ENCODE measurements around the gene UNC5B. TPM values are rescaled to one million over a fixed set of nuclear protein-coding genes. Genes with fewer than 3 reads are reported as not detected.

Gene UNC5B
- polyA plus RNA-seq, 1 donor (not counting 4 experiments of a cell fraction or from before 2014, with no cell fraction given), result 1.1 TPM

GRCh38 chr10:71223347-71224058, 11.1 kb downstream of the UNC5B start:
- Histone ChIP-seq H3K4me2 (ENCODE audit: control insufficient read depth, extremely low read depth, insufficient read depth, low read depth, low read length) (no peak overlapping the region), H3K4me1 (ENCODE audit: control insufficient read depth, extremely low read depth, insufficient read depth, low read length) (peaks cover 2% of the 10 kb centered on the region), H3K4me3 (ENCODE audit: control insufficient read depth in 2 of 3, extremely low read depth in 1 of 3, insufficient read depth in 2 of 3, low read depth in 1 of 3, low read length in 3 of 3) (no peak overlapping the region), H3K9me3 (ENCODE audit: control insufficient read depth, low read depth, low read length) (no peaks in the 10 kb centered on the region), H4K20me1 (ENCODE audit: control insufficient read depth, extremely low read depth, insufficient read depth, low read length) (no peaks in the 10 kb centered on the region), H3K27me3 (ENCODE audit: control insufficient read depth, extremely low read depth, insufficient read depth, low read length) (peaks cover 6% of the 10 kb centered on the region), H2AFZ (ENCODE audit: control insufficient read depth, low read length) (no peak overlapping the region), H3K27ac (ENCODE audit: control insufficient read depth, insufficient read depth, low read length) (no peak overlapping the region), H3K36me3 (ENCODE audit: control insufficient read depth in 2 of 2, extremely low read depth in 1 of 2, insufficient read depth in 2 of 2, low read length in 2 of 2) (no peaks in the 10 kb centered on the region), H3K9me1 (ENCODE audit: control insufficient read depth, extremely low read depth, insufficient read depth, low read length) (no peaks in the 10 kb centered on the region), H3K9ac (ENCODE audit: control insufficient read depth, extremely low read depth, insufficient read depth, low read length) (no peak overlapping the region), H3K79me2 (ENCODE audit: control insufficient read depth, insufficient read depth, low read length) (no peaks in the 10 kb centered on the region)
- dilution Hi-C loops (cut with MboI; ENCODE audit: extremely low pct_ligation_motif_present, low sequenced_read_pairs), result no loop called here
- TF ChIP-seq CTCF (optimal IDR thresholded peaks at IDR 0.05 in 1 of 3, IDR thresholded peaks at IDR 0.05 in 1 of 3, conservative IDR thresholded peaks at IDR 0.05 in 1 of 3; ENCODE audit: extremely low read depth in 1 of 3, insufficient read depth in 2 of 3, low read length in 3 of 3), result no peak
- no peak for TF ChIP-seq EZH2 (IDR thresholded peaks at IDR 0.05; ENCODE audit: low read length)
- DNase-seq (ENCODE audit: low read depth, low spot score), result no peak
- peak; percentile 32 for FAIRE-seq

GRCh38 chr10:71225291-71226058, 13.1 kb downstream of the UNC5B start:
- dilution Hi-C loops (cut with MboI; ENCODE audit: extremely low pct_ligation_motif_present, low sequenced_read_pairs), result no loop called here
- no peak for FAIRE-seq
- H3K4me3 ChIP-seq (ENCODE audit: control insufficient read depth in 2 of 3, extremely low read depth in 1 of 3, insufficient read depth in 2 of 3, low read depth in 1 of 3, low read length in 3 of 3), result no peak overlapping the region
- H3K27me3 ChIP-seq (ENCODE audit: control insufficient read depth, extremely low read depth, insufficient read depth, low read length), result peaks cover 6% of the 10 kb centered on the region
- H3K36me3 ChIP-seq (ENCODE audit: control insufficient read depth in 2 of 2, extremely low read depth in 1 of 2, insufficient read depth in 2 of 2, low read length in 2 of 2), result no peaks in the 10 kb centered on the region
- no peaks in the 10 kb centered on the region for H3K9me3 ChIP-seq (ENCODE audit: control insufficient read depth, low read depth, low read length)
- H3K79me2 ChIP-seq (ENCODE audit: control insufficient read depth, insufficient read depth, low read length), result no peaks in the 10 kb centered on the region
- no peaks in the 10 kb centered on the region for H4K20me1 ChIP-seq (ENCODE audit: control insufficient read depth, extremely low read depth, insufficient read depth, low read length)
- H3K4me1 ChIP-seq (ENCODE audit: control insufficient read depth, extremely low read depth, insufficient read depth, low read length), result no peaks in the 10 kb centered on the region
- no peak overlapping the region for H2AFZ ChIP-seq (ENCODE audit: control insufficient read depth, low read length)
- no peak overlapping the region for H3K27ac ChIP-seq (ENCODE audit: control insufficient read depth, insufficient read depth, low read length)
- TF ChIP-seq EZH2 (IDR thresholded peaks at IDR 0.05; ENCODE audit: low read length) (no peak), CTCF (optimal IDR thresholded peaks at IDR 0.05 in 1 of 3, IDR thresholded peaks at IDR 0.05 in 1 of 3, conservative IDR thresholded peaks at IDR 0.05 in 1 of 3; ENCODE audit: extremely low read depth in 1 of 3, insufficient read depth in 2 of 3, low read length in 3 of 3) (no peak)
- no peak for DNase-seq (ENCODE audit: low read depth, low spot score)
- H3K4me2 ChIP-seq (ENCODE audit: control insufficient read depth, extremely low read depth, insufficient read depth, low read depth, low read length), result no peak overlapping the region
- no peak overlapping the region for H3K9ac ChIP-seq (ENCODE audit: control insufficient read depth, extremely low read depth, insufficient read depth, low read length)
- no peaks in the 10 kb centered on the region for H3K9me1 ChIP-seq (ENCODE audit: control insufficient read depth, extremely low read depth, insufficient read depth, low read length)
